GM21619 (cell line): ENCODE data around the gene AFG1L.
"Not testable (repeated sequence)": the region's sequence is repeated elsewhere in the genome, so short reads cannot be mapped to it uniquely, and the experiment has no call there.

Experiments used
- ATAC-seq: cut with Tn5 transposase; IDR thresholded peaks from one replicate; pipeline ENCODE4 v1.9.1; 2021; ENCODE audit not compliant: unreplicated experiment

Gene AFG1L

DNA sequence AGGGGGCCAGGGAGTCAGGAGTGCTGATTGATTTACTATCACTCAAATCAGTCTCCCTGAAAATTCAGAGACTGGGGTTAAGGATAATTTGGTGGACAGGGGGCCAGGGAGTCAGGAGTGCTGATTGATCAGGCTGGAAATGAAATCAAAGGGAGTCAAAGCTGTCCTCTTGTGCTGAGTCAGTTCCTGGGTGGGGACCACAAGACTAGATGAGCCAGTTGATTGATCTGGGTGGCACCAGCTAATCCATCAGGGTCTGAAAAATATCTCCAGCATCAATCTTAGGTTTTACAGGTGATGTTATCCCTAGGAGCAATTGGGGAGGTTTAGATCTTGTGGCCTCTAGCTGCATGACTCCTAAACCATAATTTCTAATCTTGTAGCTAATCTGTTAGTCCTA, 6.1 kb upstream of the AFG1L start:
- no peak for ATAC-seq

DNA sequence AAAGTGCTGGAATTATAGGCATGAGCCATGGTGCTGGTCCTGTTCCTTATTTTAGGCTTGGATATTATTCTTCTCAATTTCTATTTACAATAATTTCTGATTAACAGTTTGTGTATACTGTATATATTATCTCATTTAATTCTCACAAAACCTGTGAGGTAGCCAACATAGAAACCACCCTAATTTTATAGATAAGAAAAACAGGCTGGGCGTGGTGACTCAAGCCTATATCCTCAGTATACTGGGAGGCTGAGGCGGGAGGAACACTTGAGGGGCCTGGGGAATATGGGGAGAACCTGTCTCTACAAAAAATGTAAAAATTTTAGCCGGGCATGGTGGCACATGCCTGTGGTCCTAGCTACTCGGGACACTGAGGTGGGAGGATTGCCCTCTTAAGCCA, 3.8 kb upstream of the AFG1L start:
- no peak for ATAC-seq

DNA sequence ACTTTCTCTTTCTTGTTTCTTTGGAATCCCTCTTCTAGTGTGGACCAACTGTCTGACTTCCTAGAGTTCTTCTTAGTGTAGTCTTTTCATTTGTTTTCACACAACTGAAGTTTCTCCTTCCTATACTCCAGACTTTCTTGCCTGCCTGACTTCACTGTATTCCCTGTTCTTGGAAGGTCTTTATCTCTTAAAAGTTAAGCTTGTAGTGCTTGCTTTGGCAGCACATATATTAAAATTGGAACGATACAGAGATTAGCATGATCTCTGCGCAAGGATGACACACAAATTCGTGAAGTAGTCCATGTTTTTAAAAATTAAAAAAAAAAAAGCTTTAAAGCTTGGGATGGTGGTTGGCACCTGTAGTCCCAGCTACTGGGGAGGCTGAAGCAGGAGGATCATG, 2.3 kb upstream of the AFG1L start:
- ATAC-seq, result not testable (repeated sequence)

DNA sequence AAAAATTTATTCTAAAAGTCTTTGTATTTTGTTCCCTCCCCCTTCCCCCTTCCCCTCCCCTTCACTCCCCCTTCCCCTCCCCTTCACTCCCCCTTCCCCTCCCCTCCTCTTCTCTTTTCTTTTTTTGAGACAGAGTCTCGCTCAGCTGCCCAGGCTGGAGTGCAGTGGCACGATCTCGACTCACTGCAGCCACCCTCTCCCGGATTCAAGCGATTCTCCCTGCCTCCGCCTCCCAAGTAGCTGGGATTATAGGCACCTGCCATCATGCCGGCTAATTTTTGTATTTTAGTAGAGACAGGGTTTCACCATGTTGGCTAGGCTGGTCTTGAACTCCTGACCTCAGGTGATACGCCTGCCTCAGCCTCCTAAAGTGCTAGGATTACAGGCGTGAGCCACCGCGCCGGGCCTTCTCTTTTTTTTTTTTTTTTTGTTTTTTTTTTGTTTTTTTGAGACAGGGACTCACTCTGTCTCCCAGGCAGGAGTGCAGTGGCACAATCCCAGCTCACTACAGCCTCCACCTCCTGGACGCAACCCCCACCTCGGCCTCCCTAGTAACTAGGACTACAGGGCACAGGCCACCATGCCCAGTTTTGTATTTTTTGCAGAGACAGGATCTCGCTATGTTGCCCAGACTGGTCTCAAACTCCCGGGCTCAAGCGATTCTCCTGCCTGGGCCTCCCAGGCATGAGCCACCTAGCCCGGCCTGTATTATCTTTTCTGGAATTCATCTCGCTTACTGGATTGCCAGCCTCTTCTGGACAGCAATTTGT, 1.1 kb upstream of the AFG1L start:
- ATAC-seq, result no peak

DNA sequence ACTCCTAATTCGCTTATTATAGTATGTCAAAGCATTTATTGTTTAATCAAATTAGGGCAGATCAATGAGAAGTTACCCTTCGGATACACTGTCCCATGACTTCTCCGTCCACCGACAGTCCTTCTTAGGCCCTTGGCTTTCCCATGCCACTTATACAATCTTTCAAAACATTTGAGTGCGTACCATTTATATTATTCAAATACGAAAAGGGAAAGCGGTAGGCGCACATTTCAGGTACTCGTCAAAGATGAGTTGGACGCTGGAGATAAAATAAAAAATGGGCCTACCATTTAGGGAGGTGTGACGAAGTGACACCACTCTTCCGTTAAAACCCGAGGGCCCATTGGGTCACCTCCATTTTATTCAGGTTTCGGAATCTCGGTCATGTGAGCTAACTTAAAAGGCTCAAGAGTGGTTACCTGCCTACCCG, 542 bp upstream of the AFG1L start:
- peak; percentile 19 for ATAC-seq

DNA sequence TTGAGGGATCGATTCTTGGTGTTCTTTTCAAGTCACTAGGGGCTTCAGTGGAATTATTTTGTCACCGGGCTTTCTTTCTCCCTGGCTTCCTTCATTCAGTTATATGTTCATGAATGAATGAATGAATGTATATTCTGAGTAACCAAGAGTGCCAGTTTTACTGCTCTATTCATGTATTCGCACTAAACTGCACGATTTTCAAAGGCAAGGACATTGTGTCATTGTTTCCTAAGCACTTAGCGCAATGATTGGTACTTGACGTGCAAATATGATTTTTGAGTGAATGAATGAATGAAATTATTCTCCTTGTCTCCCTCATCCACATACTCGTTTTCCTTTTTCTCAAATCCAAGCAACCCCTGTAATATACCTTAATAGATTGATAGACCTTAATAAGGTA, 822 bp downstream of the AFG1L start:
- ATAC-seq, result no peak

DNA sequence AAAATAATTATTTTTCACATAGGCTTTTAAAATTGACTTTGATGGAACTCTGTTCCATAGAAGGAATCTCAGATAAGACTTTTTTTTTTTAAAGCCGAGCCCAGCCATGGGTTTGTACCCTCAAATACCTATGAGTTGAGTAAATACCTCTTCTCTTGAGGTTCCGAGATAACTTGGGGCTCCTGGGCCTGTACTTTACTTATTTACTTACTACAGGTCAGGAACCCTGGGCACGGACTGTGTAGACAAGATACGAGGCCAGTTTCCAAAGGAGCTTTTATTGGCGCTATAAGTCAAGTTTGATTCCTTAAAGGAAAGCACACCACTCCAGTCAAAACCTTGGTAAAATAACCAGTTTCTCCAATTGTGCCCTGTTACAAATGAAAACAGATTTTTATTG, 7.5 kb downstream of the AFG1L start:
- ATAC-seq, result no peak

DNA sequence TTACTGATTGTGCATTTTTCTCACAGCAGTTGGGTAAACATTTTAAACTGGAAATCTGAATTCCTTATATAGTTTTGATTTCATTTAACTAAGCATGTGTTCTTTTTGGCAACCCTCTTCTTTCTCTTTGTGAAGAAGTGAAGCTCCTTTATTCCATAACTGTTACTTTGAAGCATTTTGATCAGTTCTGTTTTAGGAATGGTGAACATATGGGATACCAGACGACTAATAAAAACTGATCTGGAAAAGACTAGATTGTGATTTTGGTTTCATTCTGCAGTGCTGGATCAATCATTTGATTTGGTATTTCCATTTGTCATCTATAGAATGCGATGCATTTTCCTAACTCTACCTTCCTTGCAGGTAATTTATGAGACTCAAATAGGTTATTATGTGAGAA, 9.8 kb downstream of the AFG1L start:
- no peak for ATAC-seq

DNA sequence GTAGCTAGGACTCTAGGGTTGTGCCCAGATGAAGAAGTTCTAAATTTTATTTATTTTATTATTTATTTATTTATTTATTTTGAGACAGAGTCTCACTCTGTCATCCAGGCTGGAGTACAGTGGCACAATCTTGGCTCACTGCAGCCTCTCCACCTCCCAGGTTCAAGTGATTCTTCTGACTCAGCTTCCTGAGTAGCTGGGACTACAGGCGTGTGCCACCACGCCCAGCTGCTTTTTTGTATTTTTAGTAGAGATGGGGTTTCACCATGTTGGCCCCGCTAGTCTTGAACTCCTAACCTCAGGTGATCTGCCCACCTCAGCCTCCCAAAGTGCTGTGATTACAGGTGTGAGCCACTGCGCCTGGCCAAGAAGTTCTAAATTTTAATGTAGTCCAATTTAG, 13.8 kb downstream of the AFG1L start:
- not testable (repeated sequence) for ATAC-seq

DNA sequence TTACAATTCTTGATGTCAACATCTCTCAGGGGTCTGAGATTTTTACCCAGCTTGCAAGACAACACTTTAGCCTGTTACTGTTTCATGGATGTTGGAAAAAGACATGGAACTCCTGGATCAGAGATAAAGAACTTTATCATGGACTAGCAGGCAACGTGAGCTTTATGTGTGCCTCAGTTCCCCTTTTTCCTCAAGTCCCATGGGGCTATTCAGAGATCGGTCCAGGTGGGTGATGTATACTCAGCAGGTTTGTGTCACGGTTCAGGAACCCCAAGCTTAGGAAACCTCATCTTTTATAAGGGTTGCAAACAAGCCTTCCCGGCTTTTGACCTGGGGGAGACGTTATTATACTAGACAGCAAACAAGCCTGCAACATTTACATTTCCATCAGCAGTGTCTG, 15.0 kb downstream of the AFG1L start:
- ATAC-seq, result no peak

DNA sequence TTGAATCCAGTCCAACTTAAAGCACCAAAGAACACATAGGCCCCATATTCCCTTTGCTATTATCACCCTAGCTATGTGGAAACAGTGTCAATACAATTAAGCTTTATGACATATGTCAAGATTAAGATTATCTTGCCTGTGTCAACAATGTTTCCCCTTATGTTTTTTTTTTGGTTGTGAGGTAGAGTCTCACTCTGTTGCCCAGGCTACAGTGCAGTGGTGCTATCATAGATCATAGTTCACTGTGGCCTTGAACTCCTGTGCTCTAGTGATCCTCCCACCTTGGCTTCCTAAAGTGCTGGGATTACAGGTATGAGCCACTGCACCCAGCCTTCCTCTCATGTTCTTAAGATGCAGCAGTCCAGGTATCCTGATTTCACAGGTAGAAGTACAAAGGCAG, 17.8 kb downstream of the AFG1L start:
- no peak for ATAC-seq

DNA sequence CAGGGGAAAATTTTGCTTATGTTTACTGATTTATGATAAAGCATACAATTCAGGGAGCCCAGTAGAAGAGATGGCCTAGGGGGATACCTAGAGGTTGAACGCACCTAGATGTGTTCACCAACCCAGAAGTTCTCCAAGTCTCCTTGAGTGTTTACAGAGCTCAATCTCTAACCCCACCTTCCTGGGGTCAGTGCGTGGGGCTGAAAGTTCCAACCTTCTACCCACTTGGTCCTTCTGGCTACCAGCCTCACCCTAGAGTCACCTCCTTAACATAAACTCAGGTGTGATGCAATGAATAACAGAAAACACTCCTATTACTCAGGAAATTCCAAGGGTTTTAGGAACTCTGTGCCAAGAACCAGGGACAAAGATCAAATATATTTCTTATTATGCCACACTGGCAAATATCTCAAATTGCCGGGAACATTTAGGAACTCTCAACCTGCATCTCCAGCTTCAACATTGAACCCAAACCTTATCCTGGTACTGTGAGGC, 26.4 kb downstream of the AFG1L start:
- ATAC-seq, result no peak

DNA sequence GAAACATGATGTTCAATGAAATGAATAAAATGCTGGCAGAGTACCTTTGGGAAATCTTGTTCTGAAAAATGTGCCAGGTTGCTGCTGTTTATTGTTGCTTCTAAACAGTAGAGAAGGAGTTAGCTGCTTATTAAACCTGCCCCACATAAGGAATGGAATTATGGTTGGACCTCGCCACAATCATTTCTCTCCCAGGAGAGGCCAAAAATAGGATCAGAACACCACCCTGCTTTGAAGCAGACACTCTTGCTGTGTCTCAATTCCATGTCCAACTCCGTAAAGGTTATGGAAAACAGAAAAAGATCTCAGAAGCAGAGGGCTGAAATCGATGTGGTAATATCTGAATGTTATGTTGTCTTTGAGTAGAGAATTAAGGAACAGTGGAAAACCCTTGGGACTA, 27.9 kb downstream of the AFG1L start:
- no peak for ATAC-seq

DNA sequence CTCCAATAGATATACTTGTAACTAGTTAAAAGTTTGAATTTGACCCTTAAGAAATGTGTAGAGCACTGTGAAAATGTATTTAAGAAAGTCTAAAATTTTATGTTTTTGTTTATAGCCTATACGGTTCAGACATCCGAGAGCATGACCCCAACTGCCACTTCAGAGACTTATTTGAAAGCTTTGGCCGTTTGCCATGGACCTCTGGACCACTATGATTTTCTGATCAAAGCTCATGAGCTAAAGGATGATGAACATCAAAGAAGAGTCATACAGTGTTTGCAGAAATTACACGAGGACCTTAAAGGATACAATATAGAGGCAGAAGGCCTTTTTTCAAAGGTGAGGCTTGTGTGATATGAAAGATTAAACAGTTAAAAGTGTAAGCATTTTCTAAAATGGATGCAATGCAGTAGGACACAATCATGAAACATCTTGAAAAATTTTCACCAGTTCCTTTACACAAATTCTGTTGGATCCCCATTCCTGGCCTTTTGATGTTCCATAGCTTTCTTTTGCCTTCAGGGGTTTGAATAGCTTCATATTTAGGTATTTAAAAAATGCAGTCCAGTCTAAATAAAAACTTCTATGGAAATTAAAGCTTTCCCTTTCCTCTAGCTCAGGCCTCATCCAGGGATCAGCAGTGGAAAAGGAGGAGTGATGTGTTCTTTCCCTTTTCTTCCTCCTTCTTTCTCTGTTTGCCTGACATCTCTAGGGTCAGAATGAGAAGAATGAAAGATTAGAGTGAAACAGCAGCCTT, 29.0 kb downstream of the AFG1L start:
- ATAC-seq, result no peak

DNA sequence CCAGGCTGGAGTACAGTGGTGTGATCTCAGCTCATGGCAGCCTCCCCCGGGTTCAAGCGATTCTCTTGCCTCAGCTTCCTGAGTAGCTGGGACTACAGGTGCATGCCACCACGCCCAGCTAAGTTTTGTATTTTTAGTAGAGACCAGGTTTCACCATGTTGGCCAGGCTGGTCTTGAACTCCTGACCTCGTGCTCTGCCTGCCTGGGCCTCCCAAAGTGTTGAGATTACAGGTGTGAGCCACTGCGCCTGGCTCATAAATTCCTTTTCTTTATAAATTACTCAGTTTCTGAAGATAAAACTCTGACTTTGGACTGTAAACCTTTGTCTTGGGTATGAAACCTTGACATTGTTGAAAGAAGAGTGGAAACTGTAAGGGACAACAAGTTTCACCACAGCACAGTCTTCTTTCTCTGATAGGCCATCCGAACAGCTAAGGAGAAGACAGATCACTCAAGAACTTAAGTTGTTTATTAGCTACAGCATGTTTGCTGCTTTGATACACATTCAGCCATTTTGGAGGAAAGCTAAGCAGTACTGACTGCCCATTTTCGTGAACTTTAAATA, 35.4 kb downstream of the AFG1L start:
- ATAC-seq, result not testable (repeated sequence)

DNA sequence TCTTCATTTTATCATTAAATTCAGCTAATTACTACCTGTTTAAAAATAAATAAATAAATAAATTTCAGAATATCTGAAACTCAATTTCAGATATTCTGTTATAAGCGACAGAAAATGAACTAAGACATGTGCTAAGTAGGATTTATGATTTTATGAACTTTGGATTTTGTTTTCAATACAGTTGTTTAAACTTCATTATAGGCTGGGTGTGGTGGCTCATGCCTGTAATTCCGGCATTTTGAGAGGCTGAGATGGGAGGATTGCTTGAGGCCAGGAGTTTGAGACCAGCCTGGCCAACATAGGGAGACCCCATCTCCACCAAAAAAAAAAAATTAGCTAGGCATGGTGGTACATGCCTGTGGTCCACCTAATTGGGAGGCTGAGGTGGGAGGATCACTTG, 36.0 kb downstream of the AFG1L start:
- no peak for ATAC-seq

DNA sequence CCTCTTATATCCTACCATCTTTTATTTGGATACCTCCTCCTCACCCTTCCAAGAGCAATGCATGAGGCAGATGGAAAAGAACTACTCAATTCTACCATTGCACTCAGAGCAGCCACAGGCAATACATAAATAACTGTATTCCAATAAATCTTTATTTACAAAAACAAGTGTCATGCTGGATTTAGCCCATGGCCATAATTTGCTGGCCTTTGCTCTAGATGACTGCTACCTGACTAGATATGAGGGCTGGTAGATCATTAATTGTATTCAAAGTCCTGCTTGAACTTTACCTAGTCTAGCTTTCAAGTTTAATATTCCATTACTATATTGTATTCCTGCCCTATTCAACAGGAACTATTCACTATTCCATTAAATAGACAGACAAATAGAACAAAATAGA, 37.1 kb downstream of the AFG1L start:
- ATAC-seq, result no peak

DNA sequence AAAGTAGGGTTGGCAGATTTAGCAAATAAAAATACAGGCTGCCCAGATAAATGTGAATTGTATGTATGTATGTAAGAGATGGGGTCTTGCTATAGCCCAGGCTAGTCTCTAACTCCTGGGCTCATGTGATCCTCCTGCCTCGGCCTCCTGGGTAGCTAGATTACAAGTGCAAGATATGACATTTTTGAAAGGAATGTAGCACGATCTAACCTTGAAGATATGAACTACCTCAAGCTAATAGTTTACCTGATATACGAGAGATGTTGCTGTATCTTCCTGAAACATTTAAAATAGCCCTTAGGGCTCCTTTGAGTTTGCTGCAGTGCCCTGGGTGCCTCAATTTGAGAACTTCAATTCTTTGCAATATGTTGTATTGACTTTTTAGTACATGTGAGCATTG, 42.1 kb downstream of the AFG1L start:
- no peak for ATAC-seq

DNA sequence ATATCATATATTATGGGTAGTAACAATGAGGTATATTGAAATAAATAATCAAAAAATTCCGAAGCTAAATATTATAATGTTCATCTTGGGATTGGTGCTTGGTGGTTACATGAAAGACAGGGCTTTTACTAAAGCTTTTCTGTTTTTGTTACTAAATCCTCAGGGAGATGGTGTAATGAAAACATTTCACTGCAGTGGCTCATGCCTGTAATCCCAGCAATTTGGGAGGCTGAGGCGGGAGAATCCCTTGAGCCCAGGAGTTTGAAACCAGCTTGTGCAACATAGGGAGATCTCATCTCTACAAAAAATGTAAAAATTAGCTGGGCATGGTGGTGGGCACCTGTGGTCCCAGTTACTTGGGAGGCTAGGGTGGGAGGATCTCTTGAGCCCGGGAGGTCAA, 42.9 kb downstream of the AFG1L start:
- no peak for ATAC-seq

DNA sequence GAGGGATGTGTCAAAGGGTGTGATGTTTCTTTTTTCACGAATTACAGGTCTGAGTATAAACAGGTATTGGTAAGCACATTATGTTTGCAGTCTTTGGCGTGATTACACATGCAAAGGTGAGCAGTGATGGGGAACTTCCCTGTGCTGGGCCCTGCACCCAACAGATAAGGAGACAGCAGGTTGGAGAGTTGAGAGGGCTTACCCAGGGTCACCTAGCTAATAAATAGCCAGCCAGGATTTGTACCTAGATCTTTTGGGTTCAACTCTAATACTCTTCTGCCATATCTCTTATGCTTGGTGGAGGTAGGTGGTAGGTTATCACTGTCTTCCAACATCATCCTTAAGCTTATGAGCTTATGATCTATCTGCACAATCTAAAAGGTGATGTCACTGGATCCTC, 46.5 kb downstream of the AFG1L start:
- ATAC-seq, result no peak

DNA sequence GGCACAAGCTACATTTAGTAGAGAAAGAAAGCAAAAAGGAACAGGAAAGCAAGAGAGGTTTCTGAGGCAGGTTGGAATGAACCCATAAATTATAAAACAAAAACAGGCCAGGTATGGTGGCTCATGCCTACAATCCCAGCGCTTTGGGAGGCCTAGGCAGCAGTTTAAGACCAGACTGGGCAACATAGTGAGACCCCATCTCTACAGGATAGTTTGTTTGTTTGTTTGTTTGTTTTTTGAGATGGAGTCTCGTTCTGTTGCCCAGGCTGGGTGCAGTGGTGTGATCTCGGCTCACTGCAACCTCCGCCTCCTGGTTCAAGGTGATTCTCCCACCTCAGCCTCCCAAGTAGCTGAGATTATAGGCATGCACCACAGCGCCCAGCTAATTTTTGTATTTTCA, 49.0 kb downstream of the AFG1L start:
- ATAC-seq, result no peak
